Measurements from ENCODE around the gene S100A6.
"Not testable (repeated sequence)": the region's sequence is repeated elsewhere in the genome, so short reads cannot be mapped to it uniquely, and the experiment has no call there.

Gene S100A6

DNA sequence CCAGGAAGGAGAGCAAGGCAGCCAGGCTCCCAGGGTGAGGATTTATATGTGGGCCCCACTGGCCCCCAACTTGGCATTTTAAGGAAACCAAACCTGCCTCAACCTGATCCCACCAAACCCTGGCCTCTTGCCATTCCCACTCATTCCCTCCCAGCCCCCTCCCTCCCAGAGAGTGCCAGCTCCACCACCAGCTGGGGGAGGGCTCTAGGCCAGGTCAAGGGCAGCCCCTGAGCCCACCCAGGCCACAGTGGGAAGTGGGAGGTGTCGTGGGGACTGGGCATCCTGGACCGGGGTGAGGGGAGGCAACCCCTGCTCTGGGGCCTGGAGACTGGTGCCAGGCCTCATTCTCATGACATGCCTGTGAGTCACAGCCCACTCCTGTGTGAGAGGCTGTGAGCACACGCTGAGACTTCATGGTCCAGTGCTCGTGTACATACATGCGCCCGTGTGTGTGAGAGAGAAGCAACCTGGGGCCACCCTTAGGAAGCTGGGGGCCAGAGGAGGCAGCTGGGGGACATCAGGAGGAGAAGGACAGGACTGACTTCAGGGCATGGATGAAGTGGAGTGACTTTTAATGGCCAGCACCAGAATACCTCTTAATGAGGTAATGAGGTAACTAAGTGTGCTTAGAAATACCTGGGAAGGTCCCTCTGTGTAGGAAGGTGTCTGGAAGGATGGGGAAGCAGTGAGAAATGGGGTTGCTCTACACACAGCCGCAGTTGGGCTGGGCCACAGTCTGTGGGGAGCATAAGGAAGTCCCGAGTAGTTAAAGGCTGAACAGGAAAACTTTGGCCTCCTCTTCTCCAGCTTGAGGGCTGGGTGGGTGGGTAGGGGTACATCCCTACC, 30.0 kb upstream of the S100A6 start, which contains the start of gene S100A2:
Gene S100A2 (minus strand): TSS at position 316 of the 846 bp plus-strand sequence. CDS start 1,967 bp downstream, outside the sequence.
- DNase-seq = peak; percentile 66

DNA sequence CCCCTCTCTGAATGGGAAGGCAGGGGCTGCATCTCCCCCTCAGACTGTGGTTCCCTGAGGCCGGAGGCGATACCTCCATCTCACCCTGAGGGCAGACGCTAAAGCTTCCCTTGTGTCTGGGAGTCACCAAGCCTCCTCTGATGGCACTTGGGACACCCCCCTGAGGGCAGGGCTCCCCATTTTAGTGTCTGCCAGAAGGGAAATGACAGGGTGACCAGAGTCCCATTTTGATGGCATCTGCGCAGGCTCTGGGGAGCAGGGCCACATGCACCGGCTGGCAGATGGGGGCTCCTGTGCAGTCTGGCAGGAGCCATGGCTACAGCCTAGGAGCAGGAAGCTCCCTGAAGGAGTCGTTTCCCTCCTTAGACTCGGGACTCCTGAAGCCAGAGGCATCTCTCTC, 28.2 kb upstream of the S100A6 start:
- DNase-seq = peak; percentile 43

DNA sequence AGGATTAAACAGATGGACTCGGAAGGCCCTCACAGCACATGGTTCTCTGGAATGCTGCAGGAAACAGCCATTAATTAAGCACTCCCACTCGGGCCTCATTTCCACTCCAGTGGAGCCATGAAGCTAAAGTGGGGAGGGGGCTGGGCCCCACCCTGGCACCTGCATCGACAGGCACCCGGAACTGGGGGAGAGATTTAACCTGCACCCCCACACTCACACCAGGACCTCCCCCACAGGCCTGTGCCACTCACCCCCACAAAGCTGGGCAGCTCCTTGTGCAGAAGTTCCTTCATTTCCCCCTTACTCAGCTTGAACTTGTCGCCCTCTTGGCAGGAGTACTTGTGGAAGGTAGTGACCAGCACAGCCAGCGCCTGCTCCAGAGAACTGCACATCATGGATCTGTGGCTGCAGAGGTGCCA, 27.7 kb upstream of the S100A6 start:
- peak; percentile 68 for DNase-seq

DNA sequence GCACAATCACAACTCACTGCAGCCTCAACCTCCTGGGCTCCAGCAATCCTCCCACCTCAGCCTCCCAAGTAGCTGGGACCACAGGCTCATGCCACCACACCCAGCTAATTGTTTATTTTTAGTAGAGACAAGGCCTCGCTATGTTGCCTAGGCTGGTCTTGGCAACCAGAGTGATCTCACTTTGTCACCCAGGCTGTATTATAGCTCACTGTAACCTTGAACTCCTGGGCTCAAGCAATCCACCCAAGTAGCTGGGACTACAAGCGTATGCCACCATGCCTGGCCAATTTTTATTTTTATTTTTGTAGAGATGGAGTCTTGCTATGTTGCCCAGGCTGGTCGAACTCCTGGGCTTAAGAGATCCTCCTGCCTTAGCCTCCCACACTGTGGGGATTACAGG, 26.2 kb upstream of the S100A6 start:
- DNase-seq = not testable (repeated sequence)

DNA sequence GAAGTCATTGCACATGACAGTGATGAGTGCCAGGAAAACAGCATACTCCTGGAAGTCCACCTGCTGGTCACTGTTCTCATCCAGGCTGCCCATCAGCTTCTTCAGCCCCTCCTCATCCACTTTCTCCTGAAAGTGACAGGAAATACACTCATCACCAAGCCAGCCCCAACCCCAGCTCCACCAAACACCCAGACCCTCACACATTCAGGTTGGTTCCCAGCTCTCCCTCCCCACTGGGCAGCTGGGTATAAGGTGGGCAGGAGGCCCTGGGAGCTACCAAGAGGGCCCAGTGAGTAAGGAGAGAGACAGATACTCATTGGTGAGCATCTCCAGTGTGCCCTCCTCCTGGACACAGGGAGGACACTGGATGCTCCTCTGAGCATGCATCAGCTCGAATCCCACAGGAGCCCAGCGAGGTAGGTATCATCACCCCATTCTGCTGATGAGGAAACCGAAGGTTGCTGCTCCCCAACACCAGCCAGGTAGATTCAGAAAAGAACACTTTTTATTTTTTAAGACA, 25.7 kb upstream of the S100A6 start:
- no peak for DNase-seq

DNA sequence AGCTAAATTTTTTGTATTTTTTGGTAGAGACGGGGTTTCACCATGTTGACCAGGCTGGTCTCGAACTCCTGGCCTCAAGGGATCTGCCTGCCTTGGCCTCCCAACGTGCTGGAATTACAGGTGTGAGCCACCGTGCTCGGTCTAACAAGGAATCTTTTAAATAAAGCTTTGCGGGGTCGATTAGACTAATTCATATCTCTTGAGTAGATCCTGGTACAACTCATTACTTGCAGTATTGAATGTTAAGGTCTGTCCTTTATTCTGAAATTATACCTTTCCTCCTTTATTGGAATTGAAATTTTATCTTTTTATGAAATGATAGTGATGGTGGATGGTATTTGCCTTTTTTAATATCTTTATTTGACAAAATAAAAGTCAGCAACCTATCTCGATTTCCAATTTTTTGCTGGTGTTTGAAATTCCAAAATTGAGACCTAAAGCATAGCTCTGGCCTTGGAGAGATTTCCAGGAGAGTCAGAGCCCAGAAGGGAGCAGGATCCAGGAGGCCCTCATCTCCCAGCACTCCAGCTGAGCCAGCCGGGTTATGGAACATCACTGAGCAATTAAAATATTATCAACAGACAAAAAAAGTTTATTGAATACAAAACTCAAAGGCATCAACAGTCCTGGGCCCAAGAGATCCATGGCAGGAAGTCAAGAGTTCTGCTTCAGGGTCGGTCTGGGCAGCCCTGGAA, 25.1 kb upstream of the S100A6 start:
- DNase-seq = no peak

DNA sequence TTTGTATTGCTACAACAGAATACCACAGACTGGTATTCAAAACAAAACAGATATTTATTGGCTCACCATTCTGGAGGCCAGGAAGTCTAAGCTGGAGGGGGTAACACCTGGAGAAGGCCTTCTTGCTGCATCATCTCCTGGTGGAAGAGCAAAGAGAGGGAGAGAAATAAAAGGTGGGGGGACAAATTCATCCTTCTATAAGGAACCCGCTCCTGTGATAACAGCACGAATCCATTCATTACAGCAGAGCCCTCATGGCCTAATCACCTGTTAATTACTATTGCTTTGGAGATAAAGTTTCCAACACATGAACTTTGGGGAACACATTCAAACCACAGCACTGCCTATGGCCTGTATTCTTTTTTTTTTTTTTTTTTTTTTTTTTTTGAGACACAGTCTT, 24.4 kb upstream of the S100A6 start:
- no peak for DNase-seq

DNA sequence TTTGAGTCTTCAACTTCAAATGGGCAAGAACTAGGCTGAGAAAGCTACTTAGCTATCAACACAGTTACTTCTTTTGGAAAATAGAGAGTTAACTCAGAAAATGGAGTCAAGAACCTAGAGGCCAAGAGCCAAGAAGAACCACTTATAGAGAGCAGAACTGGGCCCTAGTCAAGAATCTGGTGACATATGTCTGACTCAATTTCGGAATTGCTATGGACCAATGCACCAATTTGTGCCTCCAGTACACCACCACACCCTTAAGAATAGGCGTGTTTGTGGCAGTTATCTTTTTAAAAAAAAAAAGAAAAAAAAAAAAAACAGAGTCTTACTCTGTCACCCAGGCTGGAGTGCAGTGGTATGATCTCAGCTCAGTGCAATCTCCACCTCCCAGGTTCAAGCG, 22.1 kb upstream of the S100A6 start:
- no peak for DNase-seq

DNA sequence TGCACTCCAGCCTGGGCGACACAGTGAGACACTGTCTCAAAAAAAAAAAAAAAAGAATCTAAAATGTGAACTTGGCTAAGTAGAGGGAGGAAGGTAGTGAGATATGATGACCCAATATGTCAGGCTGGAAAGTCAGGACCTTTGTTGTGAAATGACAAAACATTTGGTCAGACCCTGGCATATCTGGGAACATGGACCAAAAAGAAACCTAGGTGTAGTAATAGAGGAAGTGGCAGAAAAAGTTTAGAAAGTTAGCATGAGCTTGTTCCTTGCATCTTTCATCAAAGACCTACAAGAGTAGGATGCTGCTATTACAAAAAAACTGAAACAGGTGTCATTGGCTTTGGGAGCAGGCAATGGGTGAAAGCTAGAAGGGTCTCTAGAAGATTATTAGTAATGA, 20.6 kb upstream of the S100A6 start:
- DNase-seq = no peak

DNA sequence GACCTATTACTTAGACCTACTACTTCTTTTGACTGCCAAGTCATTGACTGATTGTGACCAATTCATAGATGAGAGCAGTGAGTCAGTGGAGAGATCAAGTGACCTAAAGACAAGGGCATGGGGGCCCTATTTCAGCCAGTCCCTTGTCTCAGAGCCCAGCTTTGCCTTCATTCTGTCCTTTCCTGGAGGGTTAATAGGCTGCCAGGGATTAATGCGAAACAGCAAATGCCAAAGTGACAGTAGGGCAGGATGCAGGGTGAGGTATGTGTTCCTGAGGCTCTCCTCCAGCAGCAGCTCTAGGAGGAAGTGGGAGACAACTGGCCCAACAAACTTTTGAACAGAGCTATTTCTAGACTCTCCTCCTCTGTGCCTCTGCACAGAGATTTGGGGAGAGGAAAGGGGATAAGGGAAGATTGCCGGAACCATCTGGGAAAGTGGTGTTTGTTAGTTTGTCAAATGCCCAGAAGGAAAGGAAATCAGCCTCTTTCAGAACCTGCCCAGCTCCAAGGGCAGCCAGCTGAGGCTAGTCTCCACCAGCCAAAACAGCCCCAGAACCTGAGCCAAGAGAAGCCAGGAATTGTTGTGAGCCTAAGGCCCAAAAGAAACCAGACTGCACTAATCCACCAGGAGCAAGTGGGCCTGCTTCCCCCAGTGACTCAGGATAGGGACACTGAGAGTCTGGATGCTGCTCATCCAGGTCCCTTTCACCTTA, 18.2 kb upstream of the S100A6 start:
- DNase-seq = no peak

DNA sequence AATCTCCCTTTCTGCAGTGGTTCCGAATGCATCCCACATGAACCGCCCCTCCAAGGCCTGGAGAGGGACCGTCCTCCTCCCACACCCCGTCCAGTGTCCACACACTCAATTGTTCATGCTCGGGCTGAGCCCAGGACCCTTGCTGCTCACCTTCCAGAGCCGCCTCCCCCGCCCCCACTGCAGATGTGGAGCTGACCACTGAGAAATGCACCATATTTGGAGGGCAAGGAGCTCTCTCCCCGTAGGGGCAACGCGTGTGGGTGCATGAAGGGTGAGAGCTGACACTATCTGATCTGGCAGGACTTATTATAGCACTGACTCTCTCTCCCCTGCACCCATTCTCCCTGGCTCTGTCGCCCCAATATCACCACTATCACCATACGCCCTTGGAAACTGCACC, 17.3 kb upstream of the S100A6 start:
- DNase-seq = no peak

DNA sequence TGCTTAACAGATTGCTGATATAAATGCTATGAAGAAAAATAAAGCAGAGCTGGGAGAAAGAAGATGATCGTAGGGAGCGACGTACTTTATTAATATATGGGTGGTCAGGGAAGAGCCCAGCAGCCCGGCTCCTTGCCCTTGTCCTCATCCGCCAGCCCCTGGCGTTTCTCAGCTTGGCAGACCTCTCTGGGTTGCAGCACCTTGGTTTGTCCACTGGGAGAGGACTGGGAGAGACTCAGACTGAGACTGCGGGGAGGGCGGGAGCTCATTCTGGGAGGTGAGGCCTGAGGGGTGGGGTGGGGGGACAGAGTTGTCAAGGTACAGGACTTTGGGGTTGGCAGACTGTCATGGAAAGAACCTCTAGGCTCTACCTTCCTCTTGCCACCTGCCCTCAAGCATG, 16.5 kb upstream of the S100A6 start:
- no peak for DNase-seq

DNA sequence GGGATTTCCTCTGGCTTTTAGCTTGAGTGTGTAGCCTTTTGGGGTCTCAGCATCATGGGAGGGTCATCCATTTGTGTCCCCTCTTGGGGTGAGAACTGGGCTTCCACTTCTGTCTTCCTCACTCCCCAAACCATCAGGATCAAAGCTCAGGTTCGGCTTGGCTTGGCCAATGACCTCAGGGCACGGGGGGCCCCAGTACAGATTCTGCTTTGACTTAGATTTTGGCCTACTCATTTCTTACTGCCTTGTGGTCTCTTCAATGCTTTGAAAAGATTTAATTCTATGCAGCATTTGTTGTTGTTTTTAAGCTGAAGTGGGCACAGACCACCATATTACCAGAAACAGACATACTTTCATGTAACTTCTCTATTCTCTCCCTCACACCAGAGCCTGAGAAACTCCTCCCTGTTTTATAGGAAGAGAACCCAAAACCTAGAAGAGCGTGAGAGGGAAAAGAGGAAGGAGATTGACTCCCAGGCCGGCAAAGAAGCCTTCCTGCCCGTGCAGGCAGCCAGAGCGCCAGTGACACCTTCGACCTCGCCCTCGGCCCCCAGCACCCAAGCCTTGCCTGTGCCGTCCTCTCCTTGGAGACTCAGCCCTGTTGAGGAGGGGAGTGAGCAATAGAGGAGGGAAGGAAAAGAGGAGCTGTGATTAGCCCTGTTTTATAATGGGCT, 15.2 kb upstream of the S100A6 start:
- DNase-seq = no peak

DNA sequence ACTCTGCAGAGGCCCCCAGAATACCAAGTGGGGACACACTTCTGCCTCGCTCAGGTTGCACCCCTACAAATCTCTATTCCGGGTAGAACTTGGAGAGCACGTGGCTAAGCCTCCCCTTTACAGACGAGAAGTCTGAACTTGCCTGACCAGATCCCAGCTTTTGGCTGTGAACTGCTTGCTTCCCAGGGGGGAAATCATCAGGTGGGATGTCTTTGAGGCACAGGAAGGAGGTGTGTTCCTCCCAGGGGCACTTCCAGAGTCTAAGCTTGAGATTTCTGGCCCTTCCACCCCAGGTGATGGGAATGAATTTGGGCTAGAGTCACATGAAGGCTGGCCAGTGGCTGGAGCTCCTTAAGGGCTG, 14.6 kb upstream of the S100A6 start:
- DNase-seq = no peak

DNA sequence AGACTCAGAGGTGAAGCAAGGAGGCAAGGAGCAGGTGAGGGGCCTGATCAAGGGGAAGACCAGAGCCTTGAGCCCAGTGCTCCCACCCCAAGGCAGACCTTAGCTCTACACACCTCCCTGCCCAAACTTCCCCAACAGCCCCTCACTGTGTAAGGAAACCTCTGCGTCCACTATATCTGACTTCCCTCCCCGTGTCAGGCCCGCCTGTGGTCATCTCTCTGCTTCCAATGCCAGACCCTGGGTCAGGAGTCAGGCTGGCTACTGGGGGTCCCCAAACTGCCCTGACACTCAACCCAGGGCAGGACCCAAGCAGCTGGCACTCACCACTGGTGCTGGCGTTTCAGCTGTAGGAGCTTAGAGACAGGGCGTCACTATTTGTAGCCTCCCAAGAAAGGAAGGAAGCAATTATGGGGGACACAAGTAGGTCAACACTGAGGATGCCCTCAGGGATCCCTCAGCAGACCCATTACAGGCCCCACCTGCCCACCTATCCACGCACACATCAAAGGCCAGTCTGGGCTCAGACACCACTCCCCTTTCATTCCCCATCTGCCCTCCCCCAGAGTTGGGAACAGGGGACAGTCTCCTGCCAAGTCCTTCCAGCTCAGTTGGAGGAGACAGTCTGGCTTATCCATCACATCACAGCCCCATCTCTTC, 14.1 kb upstream of the S100A6 start:
- DNase-seq = no peak

DNA sequence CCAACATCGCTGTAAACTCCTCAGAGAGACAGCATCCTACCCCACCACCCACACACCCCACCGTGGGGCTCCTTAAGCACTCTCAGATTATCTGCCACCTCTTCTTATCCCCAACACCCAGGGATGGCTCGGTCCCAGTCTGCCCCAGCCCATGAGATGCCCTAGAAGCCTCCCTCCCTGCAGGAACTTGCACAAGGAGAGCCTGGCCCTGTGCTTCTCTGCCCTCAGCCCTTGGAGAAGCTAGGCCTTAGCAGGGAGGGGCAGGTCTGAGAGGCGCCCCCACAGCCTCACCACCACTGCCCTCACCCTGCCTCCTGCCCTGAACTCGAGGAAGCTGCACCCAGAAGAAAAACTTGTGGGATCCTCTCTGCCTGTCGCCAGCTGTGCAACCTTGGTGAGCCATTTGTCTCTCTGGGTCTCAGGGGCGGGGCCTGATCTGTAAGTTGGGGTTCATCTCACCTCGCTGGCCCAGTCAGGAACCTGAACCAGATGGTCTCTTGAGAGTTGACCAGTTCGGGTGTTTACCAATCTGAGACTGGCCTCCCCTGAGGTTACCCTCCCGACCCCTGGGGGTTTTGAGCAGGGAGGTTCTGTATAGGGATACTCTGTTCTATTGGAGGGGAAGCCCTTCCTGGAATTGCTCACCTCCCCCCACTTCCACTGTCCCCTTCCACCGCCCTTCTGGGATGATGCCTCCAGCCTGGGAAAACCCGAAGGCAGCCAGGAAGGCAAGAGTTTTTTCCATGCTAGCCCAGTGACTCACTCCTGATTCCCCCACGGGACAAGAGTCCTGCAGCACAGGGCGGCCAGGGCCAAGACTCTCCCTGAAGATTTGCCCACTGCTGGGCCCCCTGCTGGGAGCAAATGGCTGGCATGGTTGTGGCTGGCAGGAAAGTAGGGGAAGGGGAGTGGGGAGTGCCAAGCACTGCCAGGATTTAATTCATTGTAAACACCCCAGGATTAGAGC, 13.2 kb upstream of the S100A6 start, which contains the start of gene S100A3:
Gene S100A3 (minus strand): TSS at position 537 of the 967 bp plus-strand sequence. CDS start 773 bp downstream, outside the sequence.
- DNase-seq = no peak

DNA sequence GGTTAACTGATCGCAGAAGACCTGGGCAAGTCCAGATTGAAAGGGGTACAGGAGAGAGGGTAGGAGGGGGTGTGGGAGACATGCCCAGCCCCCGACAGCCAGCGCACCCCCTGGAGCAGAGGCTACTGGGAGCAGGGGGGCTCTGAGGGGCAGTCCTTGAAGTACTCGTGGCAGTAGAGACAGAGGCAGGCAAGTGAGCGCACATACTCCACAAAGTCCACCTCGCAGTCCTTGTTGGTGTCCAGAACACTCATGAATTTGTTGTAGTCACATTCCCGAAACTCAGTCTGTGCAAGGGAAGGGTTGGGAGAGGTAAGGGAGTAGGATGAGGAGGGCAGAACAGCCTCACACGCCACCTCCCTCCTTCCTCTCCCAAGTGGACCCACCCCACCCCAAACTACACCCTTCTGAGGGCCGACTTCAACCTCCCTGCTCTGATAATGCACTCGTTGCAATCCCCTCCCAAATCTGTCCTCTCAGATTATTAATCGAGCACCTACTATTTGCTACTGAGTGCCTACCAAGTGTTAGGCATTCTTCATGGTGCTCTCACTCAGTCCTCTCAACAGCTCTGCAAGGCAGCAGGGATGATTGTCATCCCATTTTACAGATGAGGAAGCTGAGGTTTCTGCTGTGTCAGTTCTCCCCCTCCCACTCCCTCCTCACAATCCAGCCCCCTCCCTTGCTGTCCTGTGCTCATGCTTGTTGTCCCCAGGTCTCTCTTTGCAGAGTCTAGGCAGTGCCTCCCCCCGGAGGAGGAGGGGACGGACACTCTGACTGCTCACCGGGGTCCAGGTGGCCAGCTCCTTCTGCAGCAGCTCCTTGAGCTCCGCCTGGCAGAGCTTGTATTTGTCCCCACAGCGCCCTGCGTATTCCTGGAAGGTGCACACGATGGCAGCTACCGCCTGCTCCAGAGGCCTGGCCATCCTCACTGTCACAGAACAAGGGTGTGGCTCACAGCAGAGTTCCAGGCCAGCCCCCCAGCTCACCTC, 12.1 kb upstream of the S100A6 start:
- DNase-seq = no peak

DNA sequence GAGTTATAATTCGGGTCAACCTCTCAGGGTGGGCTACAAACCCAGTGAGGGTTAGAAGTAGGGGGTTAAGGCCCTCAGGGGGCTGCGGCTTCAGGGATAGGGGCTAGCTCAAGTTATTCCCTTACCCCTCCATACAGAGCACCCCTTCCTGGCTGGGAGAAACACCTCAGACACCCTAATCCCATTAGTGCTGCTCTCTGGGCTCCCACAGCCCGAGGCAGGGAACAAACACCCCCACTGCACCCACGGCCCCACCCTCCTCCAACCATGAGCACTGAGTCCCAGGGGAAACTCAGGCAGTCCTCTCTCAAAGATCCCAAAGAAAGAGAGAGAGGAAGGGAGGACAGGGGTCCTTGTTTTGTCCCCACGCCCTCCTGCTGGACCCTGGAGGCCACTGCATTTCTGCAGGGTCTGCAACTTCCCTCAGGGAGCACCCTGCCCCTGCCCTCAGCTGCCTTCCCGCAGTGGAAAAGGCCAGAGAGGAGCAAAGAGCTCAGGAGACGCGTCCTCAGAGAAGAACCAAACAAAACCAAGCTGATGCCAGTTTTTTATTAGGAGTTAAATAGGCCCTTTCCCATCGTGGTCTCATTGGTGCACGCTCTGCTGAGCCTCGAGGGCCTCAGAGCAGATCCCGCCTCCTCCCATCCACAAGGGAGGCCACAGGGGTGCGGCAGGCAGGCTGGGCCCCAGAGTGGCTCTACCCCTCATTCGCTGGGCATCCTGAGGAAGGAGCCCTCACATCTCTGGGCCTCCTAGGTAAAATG, 11.2 kb upstream of the S100A6 start:
- no peak for DNase-seq
